Neural cell (in vitro differentiated cells): ENCODE measurements around the gene KRTAP12-2. TPM values are rescaled to one million over a fixed set of nuclear protein-coding genes. Genes with fewer than 3 reads are reported as not detected.

ENCODE experiments used
- H2AFZ ChIP-seq: fragments of 200-600, 300-800 bp; sonication (generic), shearing (Covaris generic); 2 replicates; pipeline ENCODE4 v1.6.0; 2014; ENCODE audit warnings: low read depth, mild to moderate bottlenecking, antibody characterized with exemption, low read length, moderate library complexity
- H3F3A ChIP-seq: fragments of 200-600 bp; shearing (Covaris generic); 2 replicates; pipeline ENCODE4 v1.6.1; 2016; ENCODE audit warnings: mild to moderate bottlenecking, moderate library complexity, mixed read lengths, antibody characterized with exemption, low read length; ENCODE audit not compliant: insufficient read depth, poor library complexity, severe bottlenecking
- H3K27ac ChIP-seq: fragments of 200-600, 300-800 bp; sonication (generic), shearing (Covaris generic); 2 replicates; pipeline ENCODE4 v1.5.1; 2014; ENCODE audit warnings: mild to moderate bottlenecking, low read length, moderate library complexity
- H3K27me3 ChIP-seq: fragments of 300-800, 200-600 bp; sonication (generic), shearing (Covaris generic); 2 replicates; pipeline ENCODE4 v1.6.0; 2014; ENCODE audit warnings: mild to moderate bottlenecking, low read depth, low read length, moderate library complexity; ENCODE audit not compliant: insufficient read depth
- H3K36me3 ChIP-seq: fragments of 300-800, 200-600 bp; sonication (generic), shearing (Covaris generic); 2 replicates; pipeline ENCODE4 v1.5.1; 2014; ENCODE audit warnings: mild to moderate bottlenecking, antibody characterized with exemption, low read length, moderate library complexity; ENCODE audit not compliant: insufficient read depth
- H3K4me2 ChIP-seq: fragments of 300-800, 200-600 bp; sonication (generic), shearing (Covaris generic); 2 replicates; pipeline ENCODE4 v1.6.0; 2014; ENCODE audit warnings: mild to moderate bottlenecking, low read length
- H3K4me3 ChIP-seq: fragments of 300-800, 200-600 bp; sonication (generic), shearing (Covaris generic); 2 replicates; pipeline ENCODE4 v1.5.1; 2014; ENCODE audit warnings: mild to moderate bottlenecking, low read length, moderate library complexity
- H3K79me2 ChIP-seq: fragments of 200-600 bp; shearing (Covaris generic); replicated peaks from 2 replicates; pipeline ENCODE4 v1.6.0; 2014; ENCODE audit warnings: mild to moderate bottlenecking, low read length, moderate library complexity; ENCODE audit not compliant: insufficient read depth
- H3K9ac ChIP-seq: fragments of 300-800, 200-600 bp; sonication (generic), shearing (Covaris generic); 2 replicates; pipeline ENCODE4 v1.6.1; 2016; ENCODE audit warnings: mild to moderate bottlenecking, low read length, mixed read lengths
- H3K9me2 ChIP-seq: fragments of 200-600 bp; shearing (Covaris generic); 2 replicates; pipeline ENCODE4 v1.6.1; 2016; ENCODE audit warnings: mild to moderate bottlenecking, low read length, mixed read lengths; ENCODE audit not compliant: insufficient read depth
- H3K9me3 ChIP-seq: fragments of 200-600, 300-800 bp; sonication (generic), shearing (Covaris generic); 2 replicates; pipeline ENCODE4 v1.6.1; 2016; ENCODE audit warnings: mild to moderate bottlenecking, mixed run types, low read length, moderate library complexity, mixed read lengths
- H4K20me1 ChIP-seq: fragments of 200-600 bp; shearing (Covaris generic); 2 replicates; pipeline ENCODE4 v1.6.1; 2016; ENCODE audit warnings: mild to moderate bottlenecking, mixed run types; ENCODE audit not compliant: insufficient read depth
- CTCF ChIP-seq: fragments of 450-650 bp; IDR thresholded peaks from 2 replicates; pipeline ENCODE4 v1.5.1; 2014; ENCODE audit warnings: antibody characterized with exemption, mild to moderate bottlenecking, moderate library complexity; ENCODE audit not compliant: poor library complexity, severe bottlenecking
- EP300 ChIP-seq: fragments of 450-650 bp; conservative IDR thresholded peaks from 2 replicates; pipeline ENCODE4 v1.6.1; 2014; ENCODE audit warnings: antibody characterized with exemption, mild to moderate bottlenecking, moderate library complexity; ENCODE audit not compliant: poor library complexity, severe bottlenecking
- EZH2 ChIP-seq: fragments of 200-600, 300-800 bp; shearing (Covaris generic), sonication (generic); IDR thresholded peaks from 2 replicates; pipeline ENCODE4 v1.6.1; 2014; ENCODE audit warnings: antibody characterized with exemption, low read length, borderline replicate concordance, mild to moderate bottlenecking; ENCODE audit not compliant: insufficient read depth, poor library complexity, severe bottlenecking
- MXI1 ChIP-seq: fragments of 450-650 bp; conservative IDR thresholded peaks from 2 replicates; pipeline ENCODE4 v1.6.1; 2014; ENCODE audit warnings: antibody characterized with exemption, mild to moderate bottlenecking; ENCODE audit not compliant: poor library complexity, severe bottlenecking
- POLR2AphosphoS5 ChIP-seq: IDR thresholded peaks from 2 replicates; pipeline ENCODE4 v1.6.1; 2012
- RAD21 ChIP-seq: fragments of 450-650 bp; conservative IDR thresholded peaks from 2 replicates; pipeline ENCODE4 v1.6.1; 2014; ENCODE audit warnings: antibody characterized with exemption, mild to moderate bottlenecking, moderate library complexity
- SMC3 ChIP-seq: fragments of 450-650 bp; conservative IDR thresholded peaks from 2 replicates; pipeline ENCODE4 v1.6.1; 2014; ENCODE audit warnings: antibody characterized with exemption, mild to moderate bottlenecking, moderate library complexity; ENCODE audit not compliant: poor library complexity
- TAF1 ChIP-seq: IDR thresholded peaks from 2 replicates; pipeline ENCODE4 v1.6.1; 2012; ENCODE audit warnings: low read depth
- polyA plus RNA-seq: library from polyadenylated mRNA; depleted of rRNA; stranded (reverse); fragments of >200 nt; gene quantifications from 2 replicates; pipeline ENCODE4 v1.2.3, GENCODE V29; 2014
- TF ChIP-seq, protein P1 (sequence below): IDR thresholded peaks from 2 replicates; pipeline ENCODE4 v1.6.1; 2012; ENCODE audit warnings: borderline replicate concordance

The KRTAP12-2 gene
- polyA plus RNA-seq, 1 donor from 2014 or later: not detected

- no peak overlapping the region for H3K4me2 ChIP-seq
- H4K20me1 ChIP-seq: no peaks in the 10 kb centered on the region
- H3F3A ChIP-seq: no peaks in the 10 kb centered on the region
- no peak for TF ChIP-seq RAD21
- no peak for TF ChIP-seq EZH2
- no peak for TF ChIP-seq TAF1
- no peak for TF ChIP-seq POLR2AphosphoS5
- no peak for TF ChIP-seq CTCF
- no peak for TF ChIP-seq MXI1
- TF ChIP-seq, protein P1, sequence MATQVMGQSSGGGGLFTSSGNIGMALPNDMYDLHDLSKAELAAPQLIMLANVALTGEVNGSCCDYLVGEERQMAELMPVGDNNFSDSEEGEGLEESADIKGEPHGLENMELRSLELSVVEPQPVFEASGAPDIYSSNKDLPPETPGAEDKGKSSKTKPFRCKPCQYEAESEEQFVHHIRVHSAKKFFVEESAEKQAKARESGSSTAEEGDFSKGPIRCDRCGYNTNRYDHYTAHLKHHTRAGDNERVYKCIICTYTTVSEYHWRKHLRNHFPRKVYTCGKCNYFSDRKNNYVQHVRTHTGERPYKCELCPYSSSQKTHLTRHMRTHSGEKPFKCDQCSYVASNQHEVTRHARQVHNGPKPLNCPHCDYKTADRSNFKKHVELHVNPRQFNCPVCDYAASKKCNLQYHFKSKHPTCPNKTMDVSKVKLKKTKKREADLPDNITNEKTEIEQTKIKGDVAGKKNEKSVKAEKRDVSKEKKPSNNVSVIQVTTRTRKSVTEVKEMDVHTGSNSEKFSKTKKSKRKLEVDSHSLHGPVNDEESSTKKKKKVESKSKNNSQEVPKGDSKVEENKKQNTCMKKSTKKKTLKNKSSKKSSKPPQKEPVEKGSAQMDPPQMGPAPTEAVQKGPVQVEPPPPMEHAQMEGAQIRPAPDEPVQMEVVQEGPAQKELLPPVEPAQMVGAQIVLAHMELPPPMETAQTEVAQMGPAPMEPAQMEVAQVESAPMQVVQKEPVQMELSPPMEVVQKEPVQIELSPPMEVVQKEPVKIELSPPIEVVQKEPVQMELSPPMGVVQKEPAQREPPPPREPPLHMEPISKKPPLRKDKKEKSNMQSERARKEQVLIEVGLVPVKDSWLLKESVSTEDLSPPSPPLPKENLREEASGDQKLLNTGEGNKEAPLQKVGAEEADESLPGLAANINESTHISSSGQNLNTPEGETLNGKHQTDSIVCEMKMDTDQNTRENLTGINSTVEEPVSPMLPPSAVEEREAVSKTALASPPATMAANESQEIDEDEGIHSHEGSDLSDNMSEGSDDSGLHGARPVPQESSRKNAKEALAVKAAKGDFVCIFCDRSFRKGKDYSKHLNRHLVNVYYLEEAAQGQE: no peak
- TF ChIP-seq SMC3: no peak
- no peak for TF ChIP-seq EP300
- H3K36me3 ChIP-seq: no peaks in the 10 kb centered on the region
- H3K9me3 ChIP-seq: no peaks in the 10 kb centered on the region
- no peaks in the 10 kb centered on the region for H3K79me2 ChIP-seq
- H3K27me3 ChIP-seq: peaks cover 32% of the 10 kb centered on the region
- H3K4me3 ChIP-seq: no peak overlapping the region
- H3K27ac ChIP-seq: no peak overlapping the region
- no peak overlapping the region for H3K9ac ChIP-seq
- no peak overlapping the region for H2AFZ ChIP-seq
- no peaks in the 10 kb centered on the region for H3K9me2 ChIP-seq
Observed at GRCh38 chr21:44702111-44702972, 35.6 kb upstream of the KRTAP12-2 start.

- H3K9me3 ChIP-seq: no peaks in the 10 kb centered on the region
- no peaks in the 10 kb centered on the region for H4K20me1 ChIP-seq
- no peaks in the 10 kb centered on the region for H3K36me3 ChIP-seq
- TF ChIP-seq EP300 (no peak), POLR2AphosphoS5 (no peak), EZH2 (no peak), TAF1 (no peak), MXI1 (no peak), RAD21 (no peak), CTCF (no peak), SMC3 (no peak)
- TF ChIP-seq, protein P1: no peak
- H2AFZ ChIP-seq: no peak overlapping the region
- H3K4me3 ChIP-seq: no peak overlapping the region
- no peak overlapping the region for H3K4me2 ChIP-seq
- H3K79me2 ChIP-seq: no peaks in the 10 kb centered on the region
- no peaks in the 10 kb centered on the region for H3F3A ChIP-seq
- no peak overlapping the region for H3K9ac ChIP-seq
- no peak overlapping the region for H3K27ac ChIP-seq
- no peaks in the 10 kb centered on the region for H3K9me2 ChIP-seq
- peaks cover 24% of the 10 kb centered on the region for H3K27me3 ChIP-seq
Observed at GRCh38 chr21:44701541-44701940, 34.8 kb upstream of the KRTAP12-2 start.
